ENCODE data around the gene OBSCN. TPM values are rescaled to one million over a fixed set of nuclear protein-coding genes. Genes with fewer than 3 reads are reported as not detected.

OBSCN gene
- total and polyA plus RNA-seq, 2 donors (not counting 3 experiments of a cell fraction or from before 2014, with no cell fraction given) = 1.5 to 2.9 TPM

DNA sequence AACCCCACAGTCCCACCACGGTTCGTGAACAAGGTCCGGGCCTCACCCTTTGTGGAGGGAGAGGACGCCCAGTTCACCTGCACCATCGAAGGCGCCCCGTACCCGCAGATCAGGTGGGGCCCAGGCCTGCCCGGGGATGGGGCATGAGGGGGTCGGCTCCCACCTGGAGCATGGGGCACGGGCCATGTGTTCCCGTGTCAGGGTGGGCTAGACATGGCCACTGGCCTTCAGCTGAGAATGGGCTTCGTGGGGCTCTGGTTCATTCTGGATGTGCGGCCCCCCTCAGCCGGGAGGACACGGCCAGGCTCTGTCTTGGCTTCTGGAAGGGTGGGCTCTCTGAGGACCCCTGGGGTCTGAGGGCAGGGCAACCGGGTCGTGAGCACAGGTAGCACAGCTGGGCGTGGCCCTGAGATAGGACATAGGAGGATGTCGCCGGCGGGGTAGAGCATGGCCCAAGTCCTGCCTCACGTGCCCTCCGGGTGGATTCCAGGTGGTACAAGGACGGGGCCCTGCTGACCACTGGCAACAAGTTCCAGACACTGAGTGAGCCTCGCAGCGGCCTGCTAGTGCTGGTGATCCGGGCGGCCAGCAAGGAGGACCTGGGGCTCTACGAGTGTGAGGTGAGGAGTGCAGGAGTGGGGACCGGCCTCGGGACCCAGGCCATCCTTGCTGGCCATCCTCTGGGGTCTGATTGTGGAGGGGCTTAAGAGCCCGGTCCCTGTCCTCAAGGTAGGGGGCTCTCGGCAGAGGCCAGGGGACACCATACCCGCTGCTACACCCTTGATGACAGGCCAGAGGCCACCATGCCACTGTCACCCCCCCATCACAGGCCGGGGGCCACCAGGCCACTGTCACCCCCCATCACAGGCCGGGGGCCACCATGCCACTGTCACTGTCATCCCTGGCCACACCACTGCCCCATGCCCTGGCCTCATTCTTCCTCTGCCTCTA lies 143.3 kb downstream of the OBSCN start:
- DNase-seq (ENCODE audit: low read depth, low spot score) (no peak), FAIRE-seq (no peak)
- Histone ChIP-seq H3K79me2 (ENCODE audit: control insufficient read depth, insufficient read depth, low read length) (no peaks in the 10 kb centered on the region), H3K27me3 (ENCODE audit: control insufficient read depth in 2 of 2, insufficient read depth in 2 of 2, low read length in 2 of 2) (no peaks in the 10 kb centered on the region), H2AFZ (ENCODE audit: low read depth, low read length) (no peak overlapping the region), H3K9me3 (replicated peaks; ENCODE audit: control insufficient read depth, insufficient read depth, low read length) (no peaks in the 10 kb centered on the region), H3K4me3 (replicated peaks in 1 of 3; ENCODE audit: insufficient read depth in 1 of 3, low read depth in 1 of 3, low read length in 3 of 3) (no peak overlapping the region), H3K27ac (ENCODE audit: insufficient read depth, low read depth, low read length) (no peak overlapping the region), H3K9ac (replicated peaks; ENCODE audit: extremely low read depth, insufficient read depth, low read length) (no peak overlapping the region), H3K9me1 (replicated peaks; ENCODE audit: control insufficient read depth, extremely low read depth, insufficient read depth, low read length) (no peaks in the 10 kb centered on the region), H3K4me1 (ENCODE audit: control insufficient read depth, extremely low read depth, insufficient read depth, low read length) (no peaks in the 10 kb centered on the region), H3K4me2 (ENCODE audit: insufficient read depth, low read length) (no peak overlapping the region), H3K36me3 (ENCODE audit: control insufficient read depth in 2 of 2, extremely low read depth in 1 of 2, insufficient read depth in 2 of 2, low read length in 2 of 2) (no peaks in the 10 kb centered on the region), H4K20me1 (replicated peaks; ENCODE audit: control insufficient read depth, extremely low read depth, insufficient read depth, low read length) (no peaks in the 10 kb centered on the region)
- intact Hi-C loops (cut with micrococcal nuclease) (no loop called here), dilution Hi-C loops (cut with MboI; ENCODE audit: extremely low pct_ligation_motif_present, low sequenced_read_pairs) (no loop called here)
- ChIA-PET CTCF (no interaction called here), POLR2A (no interaction called here)
- TF ChIP-seq FOS (IDR thresholded peaks at IDR 0.05; ENCODE audit: borderline replicate concordance, insufficient read depth, low read length) (no peak), JUN (IDR thresholded peaks at IDR 0.05; ENCODE audit: borderline replicate concordance, insufficient read depth, insufficient read length, low read depth) (no peak), MYC (IDR thresholded peaks at IDR 0.05; ENCODE audit: low read depth, low read length) (no peak), POLR2AphosphoS5 (IDR thresholded peaks at IDR 0.05; ENCODE audit: insufficient read depth, low read depth, low read length) (no peak), GATA2 (IDR thresholded peaks at IDR 0.05; ENCODE audit: insufficient read depth, insufficient read length, low read depth, low read length) (no peak), POLR2A (IDR thresholded peaks at IDR 0.05; ENCODE audit: low read depth, low read length) (no peak), EZH2 (IDR thresholded peaks at IDR 0.05; ENCODE audit: borderline replicate concordance, low read depth, low read length, severe bottlenecking) (no peak)
- TF ChIP-seq, protein P1, sequence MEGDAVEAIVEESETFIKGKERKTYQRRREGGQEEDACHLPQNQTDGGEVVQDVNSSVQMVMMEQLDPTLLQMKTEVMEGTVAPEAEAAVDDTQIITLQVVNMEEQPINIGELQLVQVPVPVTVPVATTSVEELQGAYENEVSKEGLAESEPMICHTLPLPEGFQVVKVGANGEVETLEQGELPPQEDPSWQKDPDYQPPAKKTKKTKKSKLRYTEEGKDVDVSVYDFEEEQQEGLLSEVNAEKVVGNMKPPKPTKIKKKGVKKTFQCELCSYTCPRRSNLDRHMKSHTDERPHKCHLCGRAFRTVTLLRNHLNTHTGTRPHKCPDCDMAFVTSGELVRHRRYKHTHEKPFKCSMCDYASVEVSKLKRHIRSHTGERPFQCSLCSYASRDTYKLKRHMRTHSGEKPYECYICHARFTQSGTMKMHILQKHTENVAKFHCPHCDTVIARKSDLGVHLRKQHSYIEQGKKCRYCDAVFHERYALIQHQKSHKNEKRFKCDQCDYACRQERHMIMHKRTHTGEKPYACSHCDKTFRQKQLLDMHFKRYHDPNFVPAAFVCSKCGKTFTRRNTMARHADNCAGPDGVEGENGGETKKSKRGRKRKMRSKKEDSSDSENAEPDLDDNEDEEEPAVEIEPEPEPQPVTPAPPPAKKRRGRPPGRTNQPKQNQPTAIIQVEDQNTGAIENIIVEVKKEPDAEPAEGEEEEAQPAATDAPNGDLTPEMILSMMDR (IDR thresholded peaks at IDR 0.05; ENCODE audit: extremely low read depth in 1 of 2, insufficient read depth in 1 of 2, low read depth in 1 of 2, low read length in 2 of 2) = no peak
- TF ChIP-seq, protein P2, sequence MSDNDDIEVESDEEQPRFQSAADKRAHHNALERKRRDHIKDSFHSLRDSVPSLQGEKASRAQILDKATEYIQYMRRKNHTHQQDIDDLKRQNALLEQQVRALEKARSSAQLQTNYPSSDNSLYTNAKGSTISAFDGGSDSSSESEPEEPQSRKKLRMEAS (IDR thresholded peaks at IDR 0.05; ENCODE audit: insufficient read depth, insufficient read length) = no peak
- BruUV-seq (replicated peaks) = no TSS peak
